Fibroblast of lung (primary cell): ENCODE measurements around the gene ZBP1.

Experiments
- EZH2 ChIP-seq: IDR thresholded peaks from 2 replicates; pipeline ENCODE4 v1.5.1; 2012; ENCODE audit warnings: low read length, control low read depth, mild to moderate bottlenecking; ENCODE audit errors: missing control alignments
- TF ChIP-seq, protein P1 (sequence below), 2 donors: IDR thresholded peaks in 1 of 2; conservative IDR thresholded peaks in 1 of 2; 1 replicate in 1 of 2; 2 replicates in 1 of 2; pipeline ENCODE4 v1.5.1; 2011 to 2012; ENCODE audit warnings: low read length in 2 of 2, control low read depth in 1 of 2, inconsistent platforms in 1 of 2, low read depth in 1 of 2, mild to moderate bottlenecking in 1 of 2

DNA sequence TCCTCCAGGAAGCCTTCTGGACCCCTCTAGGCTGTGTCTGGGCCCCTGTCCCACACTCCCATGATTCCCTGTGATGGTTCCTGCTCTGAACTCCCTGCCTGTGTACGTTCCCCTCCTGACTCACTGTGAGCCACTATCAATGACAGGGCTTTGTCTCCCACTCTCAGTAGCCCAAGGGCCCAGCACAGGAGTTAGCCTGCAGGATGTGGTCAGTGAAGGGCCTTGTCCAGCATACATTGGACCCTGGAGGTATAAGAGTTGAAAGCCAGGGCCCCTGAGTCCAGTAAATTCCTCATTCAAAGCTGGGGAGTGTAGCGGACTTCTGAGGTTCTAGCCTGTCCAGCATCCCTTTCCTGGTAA is 19.0 kb downstream of the ZBP1 start:
- TF ChIP-seq, protein P1, sequence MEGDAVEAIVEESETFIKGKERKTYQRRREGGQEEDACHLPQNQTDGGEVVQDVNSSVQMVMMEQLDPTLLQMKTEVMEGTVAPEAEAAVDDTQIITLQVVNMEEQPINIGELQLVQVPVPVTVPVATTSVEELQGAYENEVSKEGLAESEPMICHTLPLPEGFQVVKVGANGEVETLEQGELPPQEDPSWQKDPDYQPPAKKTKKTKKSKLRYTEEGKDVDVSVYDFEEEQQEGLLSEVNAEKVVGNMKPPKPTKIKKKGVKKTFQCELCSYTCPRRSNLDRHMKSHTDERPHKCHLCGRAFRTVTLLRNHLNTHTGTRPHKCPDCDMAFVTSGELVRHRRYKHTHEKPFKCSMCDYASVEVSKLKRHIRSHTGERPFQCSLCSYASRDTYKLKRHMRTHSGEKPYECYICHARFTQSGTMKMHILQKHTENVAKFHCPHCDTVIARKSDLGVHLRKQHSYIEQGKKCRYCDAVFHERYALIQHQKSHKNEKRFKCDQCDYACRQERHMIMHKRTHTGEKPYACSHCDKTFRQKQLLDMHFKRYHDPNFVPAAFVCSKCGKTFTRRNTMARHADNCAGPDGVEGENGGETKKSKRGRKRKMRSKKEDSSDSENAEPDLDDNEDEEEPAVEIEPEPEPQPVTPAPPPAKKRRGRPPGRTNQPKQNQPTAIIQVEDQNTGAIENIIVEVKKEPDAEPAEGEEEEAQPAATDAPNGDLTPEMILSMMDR (conservative IDR thresholded peaks at IDR 0.05 in 1 of 2, IDR thresholded peaks at IDR 0.05 in 1 of 2; ENCODE audit: low read depth in 1 of 2, low read length in 2 of 2), result no peak
- no peak for TF ChIP-seq EZH2
